GM12878 (cell line): ENCODE measurements around the gene KCNQ1. TPM values are rescaled to one million over a fixed set of nuclear protein-coding genes. Genes with fewer than 3 reads are reported as not detected.

Source experiments
- ATAC-seq: fragments of 200-7000 bp; cut with Tn5 transposase; 3 replicates; pipeline ENCODE4 v1.9.1; 2020; ENCODE audit warnings: mild to moderate bottlenecking, moderate library complexity
- BruUV-seq: library from RNA; stranded (reverse); fragments of 400-500 nt; replicated peaks from 2 replicates; lab custom pipeline; 2021; lab: Mats Ljungman, UMichigan
- CTCF ChIA-PET: fragments of 300-600 bp; sonication (Branson Sonifier 250); formaldehyde crosslinking; extraction: SDS; loops from one replicate; lab custom pipeline; 2021; ENCODE audit warnings: inconsistent platforms; lab: Yijun Ruan, JAX
- POLR2A ChIA-PET: fragments of 350-600 bp; formaldehyde crosslinking; extraction: SDS; loops from one replicate; lab custom pipeline; 2021; ENCODE audit warnings: inconsistent platforms; lab: Charles Lee
- RAD21 ChIA-PET: fragments of 300-600 bp; sonication (Branson Sonifier 250); formaldehyde crosslinking; loops from one replicate; lab custom pipeline; 2023; ENCODE audit warnings: antibody characterized with exemption; ENCODE audit not compliant: unreplicated experiment; lab: Charles Lee
- SMC1A ChIA-PET: fragments of 300-600 bp; sonication (Branson Sonifier 250); formaldehyde crosslinking; loops from one replicate; lab custom pipeline; 2023; ENCODE audit not compliant: unreplicated experiment, uncharacterized antibody; lab: Charles Lee
- DNase-seq: peaks from one replicate; pipeline ENCODE4 v3.0.0-alpha.2; 2011; ENCODE audit warnings: low read depth, low spot score
- FAIRE-seq: peaks from 3 replicates; lab custom pipeline; 2011; peaks lifted over from hg19 to GRCh38; lab: Jason Lieb, UNC
- H2AFZ ChIP-seq: 2 replicates; pipeline ENCODE4 v1.6.0; 2011; ENCODE audit warnings: low read depth, low read length, control low read depth; ENCODE audit not compliant: control insufficient read depth
- H3K27ac ChIP-seq: 2 replicates; pipeline ENCODE4 v1.5.1; 2011; ENCODE audit warnings: control low read depth; ENCODE audit not compliant: control insufficient read depth, insufficient read depth
- H3K27me3 ChIP-seq, 2 experiments: replicated peaks in 1 of 2; 2 replicates each; pipeline versions ENCODE4 v1.6.0 to v1.6.1; 2011; ENCODE audit warnings: low read length in 1 of 2; ENCODE audit not compliant: control insufficient read depth in 2 of 2, insufficient read depth in 2 of 2
- H3K36me3 ChIP-seq, 2 experiments: 2 replicates each; pipeline ENCODE4 v1.5.1; 2011; ENCODE audit warnings: low read length in 1 of 2; ENCODE audit not compliant: control insufficient read depth in 2 of 2, insufficient read depth in 2 of 2
- H3K4me1 ChIP-seq: 2 replicates; pipeline ENCODE4 v1.6.1; 2011; ENCODE audit warnings: mild to moderate bottlenecking, low read length, moderate library complexity, mixed read lengths; ENCODE audit not compliant: control insufficient read depth, insufficient read depth
- H3K4me2 ChIP-seq: 2 replicates; pipeline ENCODE4 v1.6.0; 2011; ENCODE audit warnings: control low read depth; ENCODE audit not compliant: control insufficient read depth, insufficient read depth
- H3K4me3 ChIP-seq: fragments of 200-600 bp; sonication (generic); 2 replicates; pipeline ENCODE4 v1.5.1; 2016
- H3K79me2 ChIP-seq: 2 replicates; pipeline ENCODE4 v1.6.0; 2011; ENCODE audit warnings: low read length; ENCODE audit not compliant: control insufficient read depth, insufficient read depth
- H3K9ac ChIP-seq: 2 replicates; pipeline ENCODE4 v1.8.0; 2011; ENCODE audit warnings: low read length, control low read depth, mixed read lengths; ENCODE audit not compliant: control insufficient read depth, insufficient read depth
- H3K9me3 ChIP-seq: replicated peaks from 3 replicates; pipeline ENCODE4 v1.5.1; 2011; ENCODE audit warnings: mild to moderate bottlenecking, low read length; ENCODE audit not compliant: control insufficient read depth, insufficient read depth
- H4K20me1 ChIP-seq: 2 replicates; pipeline ENCODE4 v1.6.0; 2011; ENCODE audit not compliant: control insufficient read depth, insufficient read depth
- CBFB ChIP-seq: IDR thresholded peaks from 2 replicates; pipeline ENCODE4 v1.6.1; 2016; ENCODE audit warnings: antibody characterized with exemption, low read depth
- CTCF ChIP-seq, 3 experiments: IDR thresholded peaks in 2 of 3; conservative IDR thresholded peaks in 1 of 3; 2 replicates each; pipeline ENCODE4 v1.5.1; 2011; ENCODE audit warnings: low read depth in 3 of 3, low read length in 3 of 3, mild to moderate bottlenecking in 3 of 3, control low read depth in 2 of 3, moderate library complexity in 2 of 3, inconsistent platforms in 1 of 3, mixed read lengths in 1 of 3; ENCODE audit not compliant: control insufficient read depth in 2 of 3, insufficient read depth in 1 of 3; ENCODE audit errors: extremely low read depth in 1 of 3
- ELK1 ChIP-seq: IDR thresholded peaks from 2 replicates; pipeline ENCODE4 v1.6.1; 2012; ENCODE audit warnings: low read depth, low read length, improper control_type of control experiment
- ETV6 ChIP-seq, 2 experiments: fragments of 450-650 bp in 1 of 2; IDR thresholded peaks in 1 of 2; conservative IDR thresholded peaks in 1 of 2; 2 replicates each; pipeline ENCODE4 v1.6.1; 2014; ENCODE audit warnings: antibody characterized with exemption in 1 of 2, borderline replicate concordance in 1 of 2, low read depth in 1 of 2, mild to moderate bottlenecking in 1 of 2, moderate library complexity in 1 of 2
- IRF5 ChIP-seq: fragments of 450-650 bp; IDR thresholded peaks from 2 replicates; pipeline ENCODE4 v1.6.1; 2017; ENCODE audit warnings: borderline replicate concordance
- SMARCA5 ChIP-seq: fragments of 450-650 bp; IDR thresholded peaks from 2 replicates; pipeline ENCODE4 v1.6.1; 2017; ENCODE audit warnings: mild to moderate bottlenecking
- TAF1 ChIP-seq: IDR thresholded peaks from 2 replicates; pipeline ENCODE4 v1.6.1; 2011; ENCODE audit warnings: mild to moderate bottlenecking, low read depth, low read length, borderline replicate concordance
- TARDBP ChIP-seq: IDR thresholded peaks from 2 replicates; pipeline ENCODE4 v1.6.1; 2016; ENCODE audit warnings: borderline replicate concordance
- WGBS: methylation state at CpG from one replicate; pipeline ENCODE4 v1.1.6; 2016; ENCODE audit warnings: low lambda C conversion rate; ENCODE audit not compliant: insufficient replicate concordance, insufficient coverage; ENCODE audit errors: missing lambda C conversion rate; 5-methylcytosine and 5-hydroxymethylcytosine counted together
- in situ Hi-C: fragments of 300-500 bp; cut with MboI; formaldehyde crosslinking; loops from 9 replicates; pipeline ENCODE4 v1.14.3; 2018; ENCODE audit warnings: mixed read lengths
- intact Hi-C: fragments of 100-400 bp; cut with micrococcal nuclease; formaldehyde crosslinking; loops from one replicate; pipeline ENCODE4 v1.14.2; 2022; ENCODE audit not compliant: unreplicated experiment
- polyA plus RNA-seq, 11 experiments: library from polyadenylated mRNA; depleted of rRNA in 4 of 11; unstranded in 6 of 11; stranded (reverse) in 5 of 11; fragments of >200 nt; fragmentation: Nextera tagmentation in 4 of 11; fragmentation: Illumina TruSeq in 1 of 11; extraction: Ambion mirVana in 4 of 11; extraction: Trizol in 1 of 11; gene quantifications; 1 replicate in 1 of 11; 2 replicates in 10 of 11; pipeline versions ENCODE4 v1.2.1 to v1.2.3, GENCODE V29; 2011 to 2016; ENCODE audit warnings: inconsistent platforms in 2 of 11, missing spikeins in 2 of 11, low read depth in 1 of 11
- total RNA-seq, 4 experiments: library from RNA; depleted of rRNA in 3 of 4; stranded (reverse); fragments of >200 nt in 3 of 4; fragmentation: Illumina TruSeq in 1 of 4; extraction: Trizol in 1 of 4; gene quantifications; 2 replicates each; pipeline versions ENCODE4 v1.2.1 to v1.2.3, GENCODE V29; 2013 to 2021

The KCNQ1 gene
- total and polyA plus RNA-seq, 10 of the 15 experiments (the other 5 are each of a cell fraction or from before 2014, with no cell fraction given): 0.03 to 0.15 (median 0.12) TPM; not detected in 7

- no peak overlapping the region for H3K9ac ChIP-seq
- H3K79me2 ChIP-seq: no peaks in the 10 kb centered on the region
- H3K27ac ChIP-seq: no peak overlapping the region
- intact Hi-C loops: no loop called here
- ChIA-PET CTCF (no interaction called here), RAD21 (no interaction called here), SMC1A (no interaction called here), POLR2A (no interaction called here)
- no peaks in the 10 kb centered on the region for H3K9me3 ChIP-seq
- H3K4me2 ChIP-seq: no peak overlapping the region
- H3K4me3 ChIP-seq: no peak overlapping the region
- H3K36me3 ChIP-seq: no peaks in the 10 kb centered on the region
- in situ Hi-C loops: no loop called here
- WGBS: 66% methylated on average over 33 of the region's 36 CpGs
- no peak for FAIRE-seq
- no TSS peak for BruUV-seq
- ATAC-seq: no peak
- DNase-seq: no peak
- no peaks in the 10 kb centered on the region for H4K20me1 ChIP-seq
- TF ChIP-seq TAF1 (no peak), ETV6 (conservative IDR thresholded peaks at IDR 0.05 in 1 of 2, IDR thresholded peaks at IDR 0.05 in 1 of 2; ENCODE audit: borderline replicate concordance in 1 of 2, low read depth in 1 of 2) (no peak), SMARCA5 (no peak), CTCF (IDR thresholded peaks at IDR 0.05 in 2 of 3, conservative IDR thresholded peaks at IDR 0.05 in 1 of 3; ENCODE audit: control insufficient read depth in 2 of 3, extremely low read depth in 1 of 3, insufficient read depth in 1 of 3, low read depth in 3 of 3, low read length in 3 of 3) (no peak), ELK1 (no peak), CBFB (no peak), IRF5 (no peak), TARDBP (no peak)
- no peaks in the 10 kb centered on the region for H3K4me1 ChIP-seq
- no peak overlapping the region for H2AFZ ChIP-seq
- no peaks in the 10 kb centered on the region; a peak in 2 of 4 replicates for H3K27me3 ChIP-seq
Observed at GRCh38 chr11:2549876-2550605, 105.2 kb downstream of the KCNQ1 start.
